Heart left ventricle (tissue), 16 donors: ENCODE measurements around the gene TNFRSF14. TPM values are rescaled to one million over a fixed set of nuclear protein-coding genes. Genes with fewer than 3 reads are reported as not detected.

ENCODE experiments used
- ATAC-seq, 4 donors: fragments of 200-7000 bp; cut with Tn5 transposase; one replicate each; pipeline ENCODE4 v1.9.1; 2020 to 2022; ENCODE audit warnings: moderate library complexity in 4 of 4, mild to moderate bottlenecking in 3 of 4, moderate number of reproducible peaks in 1 of 4
- DNase-seq, 5 donors: peaks; one replicate each; pipeline ENCODE4 v3.0.0-alpha.2; 2020
- H3K27ac ChIP-seq, 12 donors: fragments of 200-600 bp; sonication (generic) in 4 of 12; one replicate each; pipeline versions ENCODE4 v1.5.0 to v1.8.0; 2016 to 2022; ENCODE audit warnings: mild to moderate bottlenecking in 2 of 12
- H3K27me3 ChIP-seq, 9 donors: fragments of 200-600 bp; sonication (generic) in 2 of 9; one replicate each; pipeline versions ENCODE4 v1.5.1 to v1.8.0; 2016 to 2022; ENCODE audit warnings: mild to moderate bottlenecking in 3 of 9
- H3K36me3 ChIP-seq, 9 donors: fragments of 200-600 bp; sonication (generic) in 2 of 9; one replicate each; pipeline versions ENCODE4 v1.5.0 to v1.8.0; 2018 to 2022; ENCODE audit warnings: mild to moderate bottlenecking in 2 of 9
- H3K4me1 ChIP-seq, 12 donors: fragments of 200-600 bp; sonication (generic) in 4 of 12; one replicate each; pipeline versions ENCODE4 v1.5.0 to v1.8.0; 2016 to 2022; ENCODE audit warnings: mild to moderate bottlenecking in 3 of 12
- H3K4me3 ChIP-seq, 12 donors: fragments of 200-600 bp; sonication (generic) in 4 of 12; one replicate each; pipeline versions ENCODE4 v1.5.0 to v1.8.0; 2017 to 2022; ENCODE audit warnings: mild to moderate bottlenecking in 9 of 12, moderate library complexity in 4 of 12
- H3K9me3 ChIP-seq, 12 donors: fragments of 200-600 bp; sonication (generic) in 4 of 12; one replicate each; pipeline versions ENCODE4 v1.5.0 to v1.8.0; 2016 to 2022; ENCODE audit warnings: mild to moderate bottlenecking in 1 of 12
- POLR2A ChIP-seq, 2 donors: fragments of 450-650 bp; IDR thresholded peaks; one replicate each; pipeline ENCODE4 v1.6.1; 2017; ENCODE audit warnings: antibody characterized with exemption in 2 of 2, mild to moderate bottlenecking in 2 of 2, moderate library complexity in 2 of 2
- WGBS, 4 donors: extraction: QIAGEN DNeasy Blood & Tissue Kit in 2 of 4; methylation state at CpG; one replicate each; pipeline versions ENCODE4 v1.1.5 to v1.1.7; 2013 to 2018; 5-methylcytosine and 5-hydroxymethylcytosine counted together
- intact Hi-C, 10 donors: fragments of 100-400 bp; cut with DNase I; formaldehyde crosslinking; loops; one replicate each; pipeline versions ENCODE4 v1.11.1 to v1.14.2; 2022
- polyA plus RNA-seq, 2 donors: library from polyadenylated mRNA; stranded (reverse); fragments of 200-250 nt; gene quantifications; one replicate each; pipeline ENCODE4 v1.2.3, GENCODE V29; 2013
- total RNA-seq, 9 donors: library from RNA; depleted of rRNA in 2 of 9; stranded (reverse); fragments of >200 nt in 2 of 9; fragmentation: NEBNext Ultra II Directional in 3 of 9; extraction: Animal tissue kit (Norgen Biotek cat#: 25700) in 3 of 9; gene quantifications; one replicate each; pipeline versions ENCODE4 v1.1.0 to v1.2.4, GENCODE V29; 2016 to 2023
- TF ChIP-seq, protein P1 (sequence below), 12 donors: fragments of 200-600 bp; sonication (generic) in 4 of 12; IDR thresholded peaks; one replicate each; pipeline versions ENCODE4 v1.5.0 to v1.8.0; 2018 to 2022; ENCODE audit warnings: antibody characterized with exemption in 12 of 12, mild to moderate bottlenecking in 5 of 12
- donor health status: ischemic (EF 13 %, LVEDD 7.1; RV severe dilation, severe dysfunction).
- donor health status: healthy with polysubstance abuse.
- donor health status: DM: no; HTN: yes; CAD: no.
- donor health status: DM: no; HTN: no; CAD: no.
- donor health status: ischemic (EF 25% LVEDD 6.9; RV normal size, moderate dysfunction).
- donor health status: ischemic (EF 25% LVEDD 5.7; RV mildly dilated, moderate dysfunction).
- donor health status: healthy.
- donor health status: DM: yes; HTN: yes; CAD: no.
- donor health status: ischemic (EF 35%, LVEDD 5.7; RV mildly dilated, moderate dysfunction).
- donor health status: nonischemic (EF 11% LVEDD 7.7; RV severe dilation, severe dysfunction).
- donor health status: DM: yes; HTN: yes; CAD: no.
- donor health status: PGD.
- donor health status: ischemic (EF 29% LVEDD 5.4; RV normal size, mild dysfunction).
- donor health status: nonischemic (EF 23%, LVEDD 6.1; RV moderate dilation, normal function).

The TNFRSF14 gene
- total and polyA plus RNA-seq, 11 donors = 7.8 to 70.8 (median 14.3) TPM

- intact Hi-C loops = no loop called here
- no peaks in the 10 kb centered on the region for H3K36me3 ChIP-seq
- no peak overlapping the region for H3K27ac ChIP-seq
- ATAC-seq (no peak), DNase-seq (no peak)
- TF ChIP-seq, protein P1, sequence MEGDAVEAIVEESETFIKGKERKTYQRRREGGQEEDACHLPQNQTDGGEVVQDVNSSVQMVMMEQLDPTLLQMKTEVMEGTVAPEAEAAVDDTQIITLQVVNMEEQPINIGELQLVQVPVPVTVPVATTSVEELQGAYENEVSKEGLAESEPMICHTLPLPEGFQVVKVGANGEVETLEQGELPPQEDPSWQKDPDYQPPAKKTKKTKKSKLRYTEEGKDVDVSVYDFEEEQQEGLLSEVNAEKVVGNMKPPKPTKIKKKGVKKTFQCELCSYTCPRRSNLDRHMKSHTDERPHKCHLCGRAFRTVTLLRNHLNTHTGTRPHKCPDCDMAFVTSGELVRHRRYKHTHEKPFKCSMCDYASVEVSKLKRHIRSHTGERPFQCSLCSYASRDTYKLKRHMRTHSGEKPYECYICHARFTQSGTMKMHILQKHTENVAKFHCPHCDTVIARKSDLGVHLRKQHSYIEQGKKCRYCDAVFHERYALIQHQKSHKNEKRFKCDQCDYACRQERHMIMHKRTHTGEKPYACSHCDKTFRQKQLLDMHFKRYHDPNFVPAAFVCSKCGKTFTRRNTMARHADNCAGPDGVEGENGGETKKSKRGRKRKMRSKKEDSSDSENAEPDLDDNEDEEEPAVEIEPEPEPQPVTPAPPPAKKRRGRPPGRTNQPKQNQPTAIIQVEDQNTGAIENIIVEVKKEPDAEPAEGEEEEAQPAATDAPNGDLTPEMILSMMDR (IDR thresholded peaks at IDR 0.05) = no peak
- TF ChIP-seq POLR2A (IDR thresholded peaks at IDR 0.05) = no peak
- no peaks in the 10 kb centered on the region for H3K9me3 ChIP-seq
- 82 to 92% (median 82%) methylated on average over 8 to 9 of the region's 9 CpGs for WGBS, 4 donors
- peaks cover 0 to 37% (median 8%) of the 10 kb centered on the region in 9 donors for H3K27me3 ChIP-seq
- H3K4me1 ChIP-seq = peaks cover 2 to 27% (median 9%) of the 10 kb centered on the region in 12 donors
- no peak overlapping the region for H3K4me3 ChIP-seq
Observed at GRCh38 chr1:2535981-2536380, 20.2 kb upstream of the TNFRSF14 start.

DNA sequence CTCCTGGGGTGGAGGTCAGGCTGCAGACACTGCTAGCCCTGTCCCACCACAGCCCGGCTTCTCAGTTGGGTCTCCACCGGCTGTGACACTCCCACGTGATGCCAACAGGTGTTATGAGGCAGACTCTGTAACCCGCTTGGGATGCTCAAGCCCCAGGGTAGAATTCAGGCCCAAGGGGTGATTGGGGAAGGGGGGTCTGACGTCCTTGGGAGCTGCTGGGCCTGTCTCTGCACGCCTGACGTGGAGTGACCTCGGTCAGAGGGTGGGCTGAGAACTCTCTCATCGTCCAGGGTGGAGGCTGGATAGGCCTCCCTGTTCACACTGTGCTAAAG, 18.4 kb upstream of the TNFRSF14 start:
- ATAC-seq (no peak), DNase-seq (no peak)
- Histone ChIP-seq H3K4me3 (no peak overlapping the region), H3K36me3 (no peaks in the 10 kb centered on the region), H3K27me3 (peaks cover 0 to 30% (median 9%) of the 10 kb centered on the region in 9 donors), H3K9me3 (no peaks in the 10 kb centered on the region), H3K4me1 (peaks cover 4 to 38% (median 12%) of the 10 kb centered on the region in 12 donors), H3K27ac (no peak overlapping the region)
- 78 to 81% (median 79%) methylated on average over 7 to 9 of the region's 9 CpGs for WGBS, 4 donors
- TF ChIP-seq, protein P1 (IDR thresholded peaks at IDR 0.05) = no peak
- TF ChIP-seq POLR2A (IDR thresholded peaks at IDR 0.05) = no peak
- intact Hi-C loops = no loop called here

DNA sequence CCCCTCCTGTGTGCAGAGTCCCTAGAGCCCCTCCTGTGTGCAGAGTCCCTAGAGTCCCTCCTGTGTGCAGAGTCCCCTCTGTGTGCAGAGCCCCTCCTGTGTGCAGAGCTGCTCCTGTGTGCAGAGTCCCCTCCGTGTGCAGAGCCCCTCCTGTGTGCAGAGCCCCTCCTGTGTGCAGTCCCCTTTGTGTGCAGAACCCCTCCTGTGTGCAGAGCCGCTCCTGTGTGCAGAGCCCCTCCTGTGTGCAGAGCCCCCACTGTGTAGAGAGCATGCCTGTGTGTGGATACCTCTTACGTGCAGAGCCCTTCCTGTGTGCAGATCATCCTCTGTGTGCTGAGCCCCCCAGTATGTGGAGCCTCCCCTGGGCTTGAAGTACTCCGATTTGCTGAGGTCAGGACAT, 17.8 kb upstream of the TNFRSF14 start:
- peaks cover 0 to 30% (median 9%) of the 10 kb centered on the region in 9 donors for H3K27me3 ChIP-seq
- 70 to 100% (median 86%) methylated on average over 2 to 4 of the region's 4 CpGs for WGBS, 4 donors

DNA sequence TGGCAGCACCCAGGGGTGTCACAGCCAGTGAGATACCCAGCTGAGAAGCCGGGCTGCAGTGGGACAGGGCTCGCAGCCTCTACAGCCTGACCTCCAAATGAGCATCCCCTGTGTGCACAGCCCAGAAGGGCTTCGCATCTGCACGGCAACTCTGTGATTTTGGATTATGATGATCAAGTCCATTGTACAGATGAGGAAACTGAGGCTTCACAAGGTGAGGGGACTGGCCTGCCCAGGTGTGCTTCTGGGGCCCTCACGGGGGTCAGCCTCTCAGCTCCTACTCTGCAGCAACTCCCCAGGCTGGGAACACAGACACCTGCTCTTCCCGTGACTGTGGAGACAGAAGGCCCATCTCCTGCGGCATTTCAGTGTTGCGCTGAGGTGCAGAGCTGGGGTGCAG, 17.3 kb upstream of the TNFRSF14 start:
- H3K4me3 ChIP-seq = no peak overlapping the region
- H3K36me3 ChIP-seq = no peaks in the 10 kb centered on the region
- WGBS, 4 donors = 94 to 98% (median 95%) methylated on average over 7 to 8 of the region's 8 CpGs
- no peak overlapping the region for H3K27ac ChIP-seq
- H3K4me1 ChIP-seq = peaks cover 4 to 49% (median 18%) of the 10 kb centered on the region in 12 donors
- H3K9me3 ChIP-seq = no peaks in the 10 kb centered on the region
- ATAC-seq = no peak
- TF ChIP-seq POLR2A (IDR thresholded peaks at IDR 0.05) = no peak
- TF ChIP-seq, protein P1 (IDR thresholded peaks at IDR 0.05) = no peak
- no peak for DNase-seq
- intact Hi-C loops = no loop called here
- H3K27me3 ChIP-seq = peaks cover 0 to 30% (median 9%) of the 10 kb centered on the region in 9 donors

More for the DNA sequence above, 17.8 kb upstream of the TNFRSF14 start:
- intact Hi-C loops = no loop called here
- Histone ChIP-seq H3K36me3 (no peaks in the 10 kb centered on the region), H3K27ac (no peak overlapping the region), H3K9me3 (no peaks in the 10 kb centered on the region), H3K4me1 (peaks cover 4 to 44% (median 13%) of the 10 kb centered on the region in 12 donors), H3K4me3 (no peak overlapping the region)
- ATAC-seq = no peak
- no peak for DNase-seq
- TF ChIP-seq, protein P1 (IDR thresholded peaks at IDR 0.05) = no peak
- no peak for TF ChIP-seq POLR2A (IDR thresholded peaks at IDR 0.05)
